Brain microvascular endothelial cell (primary cell): ENCODE results near the gene ARHGAP15.
A peak's percentile ranks its signal among the peaks of the same experiment; 100 is the strongest.

Experiments used
- DNase-seq: peaks from one replicate; pipeline ENCODE4 v3.0.0-alpha.2; 2020
- H3K27ac ChIP-seq: fragments of 250-450 bp; sonication (Bioruptor Pico); 2 replicates; pipeline ENCODE4 v1.5.1; 2020; ENCODE audit warnings: mild to moderate bottlenecking, moderate library complexity
- H3K27me3 ChIP-seq: fragments of 250-450 bp; sonication (Bioruptor Pico); replicated peaks from 2 replicates; pipeline ENCODE4 v1.5.1; 2020; ENCODE audit warnings: mild to moderate bottlenecking
- H3K36me3 ChIP-seq: fragments of 250-450 bp; sonication (Bioruptor Pico); replicated peaks from 2 replicates; pipeline ENCODE4 v1.5.1; 2020; ENCODE audit warnings: mild to moderate bottlenecking
- H3K4me3 ChIP-seq: 2 replicates; pipeline ENCODE4 v1.5.1; 2011; ENCODE audit warnings: low read depth, mild to moderate bottlenecking, control low read depth, low read length, moderate library complexity
- CTCF ChIP-seq: IDR thresholded peaks from 2 replicates; pipeline ENCODE4 v1.5.1; 2011; ENCODE audit warnings: low read depth, mild to moderate bottlenecking, moderate library complexity, low read length, control low read depth, inconsistent platforms; ENCODE audit errors: missing control alignments
- in situ Hi-C: cut with HindIII; loops from 2 replicates; pipeline ENCODE4 v1.10.0; 2017; ENCODE audit warnings: low sequenced_read_pairs, low pct_ligation_motif_present

Gene ARHGAP15

GRCh38 chr2:143803936-143804335 lies 674.7 kb downstream of the ARHGAP15 start:
- no peak for TF ChIP-seq CTCF
- H3K27me3 ChIP-seq: no peaks in the 10 kb centered on the region
- in situ Hi-C loops: no loop called here
- DNase-seq: peak; percentile 20
- H3K27ac ChIP-seq: no peak overlapping the region
- H3K36me3 ChIP-seq: no peaks in the 10 kb centered on the region
- no peak overlapping the region for H3K4me3 ChIP-seq

- Histone ChIP-seq H3K27ac (no peak overlapping the region), H3K27me3 (no peaks in the 10 kb centered on the region), H3K4me3 (no peak overlapping the region), H3K36me3 (no peaks in the 10 kb centered on the region)
- in situ Hi-C loops: no loop called here
- DNase-seq: no peak
- no peak for TF ChIP-seq CTCF
Measured at GRCh38 chr2:143805666-143806065, 676.4 kb downstream of the ARHGAP15 start.

GRCh38 chr2:143807192-143807591 lies 678.0 kb downstream of the ARHGAP15 start:
- no peak overlapping the region for H3K27ac ChIP-seq
- no peak for DNase-seq
- in situ Hi-C loops: no loop called here
- no peaks in the 10 kb centered on the region for H3K36me3 ChIP-seq
- no peak for TF ChIP-seq CTCF
- no peak overlapping the region for H3K4me3 ChIP-seq
- no peaks in the 10 kb centered on the region for H3K27me3 ChIP-seq

- Histone ChIP-seq H3K27me3 (no peaks in the 10 kb centered on the region), H3K4me3 (no peak overlapping the region), H3K36me3 (no peaks in the 10 kb centered on the region), H3K27ac (no peak overlapping the region)
- in situ Hi-C loops: no loop called here
- TF ChIP-seq CTCF: no peak
- DNase-seq: no peak
Measured at GRCh38 chr2:143807671-143808070, 678.5 kb downstream of the ARHGAP15 start.

- TF ChIP-seq CTCF: no peak
- H3K27me3 ChIP-seq: no peaks in the 10 kb centered on the region
- DNase-seq: no peak
- no peak overlapping the region for H3K4me3 ChIP-seq
- H3K27ac ChIP-seq: no peak overlapping the region
- in situ Hi-C loops: no loop called here
- H3K36me3 ChIP-seq: no peaks in the 10 kb centered on the region
Measured at GRCh38 chr2:143808166-143808565, 678.9 kb downstream of the ARHGAP15 start.

GRCh38 chr2:143815082-143815481 lies 685.9 kb downstream of the ARHGAP15 start:
- Histone ChIP-seq H3K27me3 (no peaks in the 10 kb centered on the region), H3K27ac (no peak overlapping the region), H3K36me3 (no peaks in the 10 kb centered on the region), H3K4me3 (no peak overlapping the region)
- no peak for TF ChIP-seq CTCF
- in situ Hi-C loops: no loop called here
- no peak for DNase-seq
